Measurements from ENCODE around the gene BEST1.

GRCh38 chr11:61996933-61997332 lies 46.8 kb downstream of the BEST1 start:
- TF ChIP-seq CTCF (IDR thresholded peaks at IDR 0.05) (no peak), POLR2A (IDR thresholded peaks at IDR 0.05) (no peak)
